DOHH2 (cell line): ENCODE data around the gene RBM28.

Source experiments
- CTCF ChIP-seq: fragments of 200-600 bp; sonication (generic); IDR thresholded peaks from one replicate; pipeline ENCODE4 v1.5.1; 2014; ENCODE audit warnings: antibody characterized with exemption, mild to moderate bottlenecking, low read depth, low read length; ENCODE audit not compliant: poor library complexity, severe bottlenecking
- EZH2phosphoT487 ChIP-seq: fragments of 200-600 bp; sonication (generic); IDR thresholded peaks from 2 replicates; pipeline ENCODE4 v1.6.1; 2017; ENCODE audit warnings: borderline replicate concordance, mild to moderate bottlenecking, antibody characterized with exemption, low read length, moderate library complexity, mixed read lengths

GRCh38 chr7:128259131-128260061, 84.3 kb downstream of the RBM28 start:
- no peak for TF ChIP-seq CTCF
- no peak for TF ChIP-seq EZH2phosphoT487
